Activated CD8-positive, alpha-beta T cell treated with anti-CD3 and anti-CD28 coated beads, Interleukin-2, amount 10 ng/mL, durations not matched to agents 7 days and 5 days (primary cell): ENCODE results near the gene GPATCH3. TPM values are rescaled to one million over a fixed set of nuclear protein-coding genes. Genes with fewer than 3 reads are reported as not detected.

ENCODE experiments used
- total RNA-seq, 2 experiments: library from RNA; stranded (reverse); gene quantifications; one replicate each; pipeline ENCODE4 v1.2.3, GENCODE V29; 2021

The GPATCH3 gene
- total RNA-seq, 2 experiments from 2014 or later: 14.9 to 16.4 TPM

Other genes starting within 250 kb of the GPATCH3 start
- 100 to 1,000 TPM; 122 to 123 TPM for gene ARID1A, start 204.5 kb downstream of the GPATCH3 start, total RNA-seq
- 10 to 100 TPM; 19.9 to 20.3 TPM for gene PIGV, start 112.5 kb downstream of the GPATCH3 start, total RNA-seq
- 10 to 100 TPM; 47.6 to 50.9 TPM for gene ZDHHC18, start 73.8 kb downstream of the GPATCH3 start, total RNA-seq
- 1 to 10 TPM; 1.8 to 1.9 TPM for gene SFN, start 37.3 kb downstream of the GPATCH3 start, total RNA-seq
- gene GPN2, start 10.2 kb downstream of the GPATCH3 start, total RNA-seq: 10 to 100 TPM; 28.9 to 32.8 TPM
- gene NR0B2, start 13.5 kb upstream of the GPATCH3 start, total RNA-seq: not detected
- 10 to 100 TPM; 85.1 to 91.2 TPM for gene NUDC, start 21.3 kb upstream of the GPATCH3 start, total RNA-seq
- gene KDF1, start 60.0 kb upstream of the GPATCH3 start, total RNA-seq: not detected
- not detected for gene TRNP1, start 93.2 kb upstream of the GPATCH3 start, total RNA-seq
- not detected for gene TENT5B, start 112.4 kb upstream of the GPATCH3 start, total RNA-seq